ENCODE data around the gene SEPTIN11. TPM values are rescaled to one million over a fixed set of nuclear protein-coding genes. Genes with fewer than 3 reads are reported as not detected.

Gene SEPTIN11
- total RNA-seq, 1 donor: 280 TPM

- peak; percentile 71 for DNase-seq (ENCODE audit: low read depth)
- H3K4me3 ChIP-seq (ENCODE audit: low read depth, low read length): no peak overlapping the region
- no peak for TF ChIP-seq CTCF (IDR thresholded peaks at IDR 0.05; ENCODE audit: insufficient read depth, low read length)
These were observed 48.8 kb downstream of the SEPTIN11 start for GRCh38 chr4:76998251-76998901.

Other genes with a start within 250 kb of the SEPTIN11 start
- not detected in 2 replicates for gene SOWAHB, start 51.6 kb upstream of the SEPTIN11 start, total RNA-seq (ENCODE audit: low replicate concordance)
- gene CCNI, start 126.2 kb downstream of the SEPTIN11 start, total RNA-seq (ENCODE audit: low replicate concordance): 136 and 190 TPM in 2 replicates
- 22.8 and 63.8 TPM in 2 replicates for gene CCNG2, start 207.5 kb downstream of the SEPTIN11 start, total RNA-seq (ENCODE audit: low replicate concordance)